ENCODE results near the gene MEIG1. TPM values are rescaled to one million over a fixed set of nuclear protein-coding genes. Genes with fewer than 3 reads are reported as not detected.

MEIG1 gene
- total RNA-seq, 1 experiment from 2014 or later, result 4.1 TPM

GRCh38 chr10:14952851-14953423 lies 6.3 kb upstream of the MEIG1 start:
- H3K4me1 ChIP-seq (replicated peaks; ENCODE audit: insufficient read depth), result peaks cover 14% of the 10 kb centered on the region
- BruUV-seq (replicated peaks), result TSS peak; percentile 45
- peak overlapping the region; percentile 93 for H3K4me3 ChIP-seq
- CTCF ChIA-PET, result interaction anchor here (0.8 to 1.1 kb wide), 2 partner anchors 19 to 131 kb away, joined by 3 read pairs; no protein-coding TSS in a partner anchor
- POLR2A ChIA-PET (ENCODE audit: unreplicated experiment), result interaction anchor here (0.6 kb wide), 3 partner anchors 12 to 153 kb away, joined by 3 to 4 read pairs (median 3); no protein-coding TSS in a partner anchor
- H3K9me2 ChIP-seq (ENCODE audit: insufficient read depth), result no peaks in the 10 kb centered on the region
- peak overlapping the region; percentile 97 for H3K27ac ChIP-seq
- no peaks in the 10 kb centered on the region for H3K36me3 ChIP-seq (ENCODE audit: low read depth)
- peak overlapping the region; percentile 97 for H2AFZ ChIP-seq
- peaks cover 20% of the 10 kb centered on the region for H3F3A ChIP-seq (ENCODE audit: insufficient read depth, low read depth)
- TF ChIP-seq CTCF (conservative IDR thresholded peaks at IDR 0.05), result no peak
- no peak for TF ChIP-seq EZH2 (IDR thresholded peaks at IDR 0.05; ENCODE audit: low read depth)
- H3K9me3 ChIP-seq (ENCODE audit: insufficient read depth, low read depth), result no peaks in the 10 kb centered on the region
- H3K79me2 ChIP-seq (ENCODE audit: low read depth), result peaks cover 24% of the 10 kb centered on the region
- no peak for DNase-seq
- intact Hi-C loops (cut with micrococcal nuclease; ENCODE audit: unreplicated experiment), result loop anchor here (5.0 kb wide), 1 partner anchor 76 kb away; the partner anchor contains the start of gene SUV39H2
- H3K4me2 ChIP-seq, result peak overlapping the region; percentile 97
- no peaks in the 10 kb centered on the region for H3K27me3 ChIP-seq (ENCODE audit: insufficient read depth, low read depth)
- no peaks in the 10 kb centered on the region for H4K20me1 ChIP-seq (ENCODE audit: insufficient read depth)

GRCh38 chr10:14953424-14954000 lies 5.7 kb upstream of the MEIG1 start:
- Histone ChIP-seq H3F3A (ENCODE audit: insufficient read depth, low read depth) (peaks cover 20% of the 10 kb centered on the region), H2AFZ (peak overlapping the region; percentile 97), H3K4me2 (peak overlapping the region; percentile 97), H3K9me3 (ENCODE audit: insufficient read depth, low read depth) (no peaks in the 10 kb centered on the region), H3K79me2 (ENCODE audit: low read depth) (peaks cover 24% of the 10 kb centered on the region), H4K20me1 (ENCODE audit: insufficient read depth) (no peaks in the 10 kb centered on the region), H3K27me3 (ENCODE audit: insufficient read depth, low read depth) (no peaks in the 10 kb centered on the region), H3K4me1 (replicated peaks; ENCODE audit: insufficient read depth) (peaks cover 14% of the 10 kb centered on the region), H3K36me3 (ENCODE audit: low read depth) (no peaks in the 10 kb centered on the region), H3K4me3 (peak overlapping the region; percentile 93), H3K9me2 (ENCODE audit: insufficient read depth) (no peaks in the 10 kb centered on the region), H3K27ac (peak overlapping the region; percentile 97)
- BruUV-seq (replicated peaks), result no TSS peak
- CTCF ChIA-PET, result interaction anchor here (0.8 to 1.1 kb wide), 2 partner anchors 18 to 131 kb away, joined by 3 read pairs; no protein-coding TSS in a partner anchor
- intact Hi-C loops (cut with micrococcal nuclease; ENCODE audit: unreplicated experiment), result loop anchor here (5.0 kb wide), 1 partner anchor 76 kb away; the partner anchor contains the start of gene SUV39H2
- DNase-seq, result no peak
- TF ChIP-seq CTCF (conservative IDR thresholded peaks at IDR 0.05) (no peak), EZH2 (IDR thresholded peaks at IDR 0.05; ENCODE audit: low read depth) (no peak)
- POLR2A ChIA-PET (ENCODE audit: unreplicated experiment), result interaction anchor here (0.6 to 0.9 kb wide), 7 partner anchors 13 to 1864 kb away, joined by 3 to 7 read pairs (median 3); partner anchors contain the start of gene RSU1

- POLR2A ChIA-PET (ENCODE audit: unreplicated experiment), result interaction anchor here (0.5 to 1.0 kb wide), 8 partner anchors 48 to 1863 kb away, joined by 3 to 7 read pairs (median 3); partner anchors contain the start of genes NMT2 and RSU1
- H3K79me2 ChIP-seq (ENCODE audit: low read depth), result peaks cover 24% of the 10 kb centered on the region
- CTCF ChIA-PET, result interaction anchor here (0.5 kb wide), 1 partner anchor 37 kb away, joined by 3 read pairs; no protein-coding TSS in a partner anchor
Measured at GRCh38 chr10:14954001-14954770, 5.0 kb upstream of the MEIG1 start, which contains the start of gene DCLRE1C. DCLRE1C (minus strand) TSS chr10:14954096; CDS start chr10:14954010, 86 bp downstream.

More at GRCh38 chr10:14954001-14954770, 5.0 kb upstream of the MEIG1 start, which contains the start of gene DCLRE1C:
- Histone ChIP-seq H3K4me3 (peak within 1 kb of the TSS; percentile 93), H2AFZ (peak within 1 kb of the TSS; percentile 97), H3K4me2 (peak within 1 kb of the TSS; percentile 97), H3K27me3 (ENCODE audit: insufficient read depth, low read depth) (no peaks in the 10 kb centered on the region), H3F3A (ENCODE audit: insufficient read depth, low read depth) (peaks cover 20% of the 10 kb centered on the region), H3K9me3 (ENCODE audit: insufficient read depth, low read depth) (no peaks in the 10 kb centered on the region), H3K4me1 (replicated peaks; ENCODE audit: insufficient read depth) (peaks cover 14% of the 10 kb centered on the region), H3K9me2 (ENCODE audit: insufficient read depth) (no peaks in the 10 kb centered on the region), H3K36me3 (ENCODE audit: low read depth) (no peaks in the 10 kb centered on the region), H4K20me1 (ENCODE audit: insufficient read depth) (no peaks in the 10 kb centered on the region), H3K27ac (peak within 1 kb of the TSS; percentile 97)
- TSS peak; percentile 81 for BruUV-seq (replicated peaks)
- intact Hi-C loops (cut with micrococcal nuclease; ENCODE audit: unreplicated experiment), result loop anchor here (1.0 to 5.0 kb wide), 3 partner anchors 77 to 143 kb away; partner anchors contain the start of genes RPP38 and SUV39H2
- TF ChIP-seq CTCF (conservative IDR thresholded peaks at IDR 0.05) (no peak), EZH2 (IDR thresholded peaks at IDR 0.05; ENCODE audit: low read depth) (no peak)
- DNase-seq, result peak; percentile 88 to 94
